ENCODE results near the gene CDK5. TPM values are rescaled to one million over a fixed set of nuclear protein-coding genes. Genes with fewer than 3 reads are reported as not detected.

CDK5 gene
- 10.4 TPM for total RNA-seq
- long read RNA-seq, transcript CDK5-204 (12 exons, 1,758 nt): major isoform, 7 of 8 reads
- long read RNA-seq, partial matches to known transcripts: 0 of 8 reads
- long read RNA-seq, other reads (novel, unspliced or antisense): 1 of 8 reads

GRCh38 chr7:151057506-151057988, at the start of gene CDK5:
Gene CDK5 (minus strand): TSS chr7:151057897. CDS start chr7:151057848, 49 bp downstream.
- H3K4me3 ChIP-seq: peak within 1 kb of the TSS; percentile 84
- H3K36me3 ChIP-seq: no peaks in the 10 kb centered on the region
- no peak for TF ChIP-seq CTCF (IDR thresholded peaks at IDR 0.05)
- H3K9me3 ChIP-seq: no peaks in the 10 kb centered on the region
- H3K27me3 ChIP-seq: no peaks in the 10 kb centered on the region
- ATAC-seq (no peak), DNase-seq (no peak)
- H3K4me1 ChIP-seq: peaks cover 36% of the 10 kb centered on the region
- intact Hi-C loops (cut with DNase I): no loop called here
- peak within 1 kb of the TSS; percentile 98 for H3K27ac ChIP-seq

GRCh38 chr7:151104411-151105235, 46.9 kb upstream of the CDK5 start:
- Histone ChIP-seq H3K27ac (no peak overlapping the region), H3K4me1 (peaks cover 7% of the 10 kb centered on the region), H3K9me3 (no peaks in the 10 kb centered on the region), H3K27me3 (no peaks in the 10 kb centered on the region), H3K36me3 (no peaks in the 10 kb centered on the region), H3K4me3 (no peak overlapping the region)
- no peak for DNase-seq
- no peak for TF ChIP-seq CTCF (IDR thresholded peaks at IDR 0.05)
- no peak for ATAC-seq
- intact Hi-C loops (cut with DNase I): no loop called here

GRCh38 chr7:151103973-151104372, 46.3 kb upstream of the CDK5 start:
- intact Hi-C loops (cut with DNase I): no loop called here
- ATAC-seq (no peak), DNase-seq (no peak)
- H3K9me3 ChIP-seq: no peaks in the 10 kb centered on the region
- H3K4me3 ChIP-seq: no peak overlapping the region
- H3K27ac ChIP-seq: no peak overlapping the region
- H3K27me3 ChIP-seq: no peaks in the 10 kb centered on the region
- peaks cover 7% of the 10 kb centered on the region for H3K4me1 ChIP-seq
- no peaks in the 10 kb centered on the region for H3K36me3 ChIP-seq
- no peak for TF ChIP-seq CTCF (IDR thresholded peaks at IDR 0.05)

GRCh38 chr7:151102991-151103390, 45.3 kb upstream of the CDK5 start:
- Histone ChIP-seq H3K4me3 (no peak overlapping the region), H3K27ac (no peak overlapping the region), H3K36me3 (no peaks in the 10 kb centered on the region), H3K9me3 (no peaks in the 10 kb centered on the region), H3K27me3 (no peaks in the 10 kb centered on the region), H3K4me1 (peaks cover 7% of the 10 kb centered on the region)
- DNase-seq (no peak), ATAC-seq (no peak)
- no peak for TF ChIP-seq CTCF (IDR thresholded peaks at IDR 0.05)
- intact Hi-C loops (cut with DNase I): no loop called here

GRCh38 chr7:151101621-151102396, 44.1 kb upstream of the CDK5 start:
- DNase-seq: no peak
- intact Hi-C loops (cut with DNase I): no loop called here
- Histone ChIP-seq H3K27ac (no peak overlapping the region), H3K4me1 (peaks cover 7% of the 10 kb centered on the region), H3K9me3 (no peaks in the 10 kb centered on the region), H3K4me3 (no peak overlapping the region), H3K27me3 (no peaks in the 10 kb centered on the region), H3K36me3 (no peaks in the 10 kb centered on the region)
- no peak for TF ChIP-seq CTCF (IDR thresholded peaks at IDR 0.05)
- ATAC-seq: peak; percentile 21

Data from upper lobe of right lung (tissue), 1 donor.